SK-N-SH (cell line): Measurements from ENCODE around the gene C15orf61.

Experiments used
- ELF1 ChIP-seq: IDR thresholded peaks from 2 replicates; pipeline ENCODE4 v1.4.0; 2012
- EP300 ChIP-seq, 2 experiments: IDR thresholded peaks; 2 replicates each; pipeline versions ENCODE4 v1.4.0 to v1.6.1; 2012; ENCODE audit warnings: borderline replicate concordance in 1 of 2, low read depth in 1 of 2, low read length in 1 of 2
- POLR2AphosphoS5 ChIP-seq: IDR thresholded peaks from 2 replicates; pipeline ENCODE4 v1.6.1; 2012; ENCODE audit warnings: low read depth, low read length

- TF ChIP-seq ELF1 (no peak), POLR2AphosphoS5 (no peak), EP300 (IDR thresholded peaks at IDR 0.05; ENCODE audit: borderline replicate concordance in 1 of 2, low read depth in 1 of 2, low read length in 1 of 2) (no peak)
These were observed 16.9 kb upstream of the C15orf61 start for GRCh38 chr15:67504056-67504455.
